K562 (cell line): ENCODE data around the gene NLRP6. TPM values are rescaled to one million over a fixed set of nuclear protein-coding genes. Genes with fewer than 3 reads are reported as not detected.

Experiments used
- ATAC-seq: fragments of 200-7000 bp; cut with Tn5 transposase; 3 replicates; pipeline ENCODE4 v1.9.1; 2020; ENCODE audit warnings: moderate library complexity
- BruUV-seq: library from RNA; stranded (reverse); fragments of 400-500 nt; replicated peaks from 2 replicates; lab custom pipeline; 2021; lab: Mats Ljungman, UMichigan
- CTCF ChIA-PET: fragments of 300-600 bp; formaldehyde crosslinking; extraction: SDS; loops from one replicate; lab custom pipeline; 2021; ENCODE audit warnings: low intra/inter-chr PET ratio; lab: Yijun Ruan, JAX
- POLR2A ChIA-PET: fragments of 300-600, 350-650 bp; sonication (Branson Sonifier 250); formaldehyde crosslinking; extraction: SDS; loops from one replicate; lab custom pipeline; 2021; ENCODE audit warnings: antibody characterized with exemption, inconsistent platforms; lab: Yijun Ruan, JAX
- DNase-seq, 4 experiments: peaks; one replicate each; pipeline versions ENCODE4 v3.0.0 to v3.0.0-alpha.2; 2011 to 2018; ENCODE audit warnings: low spot score in 3 of 4, mixed read lengths in 3 of 4; ENCODE audit errors: extremely low read depth in 1 of 4
- FAIRE-seq: peaks from 2 replicates; lab custom pipeline; 2011; peaks lifted over from hg19 to GRCh38; lab: Jason Lieb, UNC
- H2AFZ ChIP-seq: 2 replicates; pipeline ENCODE4 v1.6.0; 2011; ENCODE audit warnings: low read depth, low read length, control low read depth, inconsistent platforms
- H3K27ac ChIP-seq: fragments of 200-600 bp; 3 replicates; pipeline ENCODE4 v1.8.0; 2011; ENCODE audit warnings: low read depth, mild to moderate bottlenecking, control low read depth, inconsistent platforms, low read length, moderate library complexity, mixed read lengths; ENCODE audit errors: extremely low read depth
- H3K27me3 ChIP-seq, 2 experiments: fragments of 300-600 bp in 1 of 2; 2 replicates in 1 of 2; 3 replicates in 1 of 2; pipeline versions ENCODE4 v1.6.0 to v1.8.0; 2011; ENCODE audit warnings: inconsistent platforms in 2 of 2, low read length in 2 of 2, mild to moderate bottlenecking in 1 of 2, mixed read lengths in 1 of 2, moderate library complexity in 1 of 2; ENCODE audit not compliant: control insufficient read depth in 2 of 2, insufficient read depth in 2 of 2
- H3K36me3 ChIP-seq: fragments of 300-600 bp; 3 replicates; pipeline ENCODE4 v1.8.0; 2011; ENCODE audit warnings: mild to moderate bottlenecking, low read length, inconsistent platforms; ENCODE audit not compliant: control insufficient read depth, insufficient read depth
- H3K4me1 ChIP-seq, 2 experiments: fragments of 200-600 bp in 1 of 2; replicated peaks in 1 of 2; 2 replicates in 1 of 2; 3 replicates in 1 of 2; pipeline versions ENCODE4 v1.5.1 to v1.8.0; 2011; ENCODE audit warnings: inconsistent platforms in 2 of 2, low read length in 2 of 2, mild to moderate bottlenecking in 1 of 2, mixed read lengths in 1 of 2, moderate library complexity in 1 of 2; ENCODE audit not compliant: control insufficient read depth in 2 of 2, insufficient read depth in 2 of 2
- H3K4me2 ChIP-seq: 2 replicates; pipeline ENCODE4 v1.6.1; 2011; ENCODE audit warnings: low read length, control low read depth, inconsistent platforms, mixed read lengths; ENCODE audit not compliant: insufficient read depth
- H3K4me3 ChIP-seq: fragments of 200-600 bp; sonication (generic), shearing (Covaris generic); 2 replicates; pipeline ENCODE4 v1.5.1; 2016; ENCODE audit warnings: control low read depth, inconsistent platforms
- H3K79me2 ChIP-seq: fragments of 200-600 bp; 3 replicates; pipeline ENCODE4 v1.8.0; 2011; ENCODE audit warnings: low read length, inconsistent platforms; ENCODE audit not compliant: control insufficient read depth, insufficient read depth
- H3K9ac ChIP-seq, 2 experiments: 2 replicates each; pipeline versions ENCODE4 v1.6.0 to v1.6.1; 2011; ENCODE audit warnings: low read depth in 2 of 2, low read length in 2 of 2, control low read depth in 1 of 2, inconsistent platforms in 1 of 2, mild to moderate bottlenecking in 1 of 2, mixed read lengths in 1 of 2; ENCODE audit not compliant: insufficient read depth in 1 of 2
- H3K9me1 ChIP-seq: one replicate; pipeline ENCODE4 v1.6.0; 2011; ENCODE audit warnings: inconsistent platforms, mild to moderate bottlenecking, low read length, moderate library complexity; ENCODE audit not compliant: control insufficient read depth, insufficient read depth
- H3K9me3 ChIP-seq: replicated peaks from 2 replicates; pipeline ENCODE4 v1.5.1; 2011; ENCODE audit warnings: low read depth, low read length, inconsistent platforms; ENCODE audit not compliant: control insufficient read depth, insufficient read depth
- H4K20me1 ChIP-seq: replicated peaks from 2 replicates; pipeline ENCODE4 v1.6.1; 2011; ENCODE audit warnings: low read length, inconsistent platforms, mixed read lengths; ENCODE audit not compliant: control insufficient read depth, insufficient read depth
- ARID2 ChIP-seq: fragments of 450-650 bp; IDR thresholded peaks from 2 replicates; pipeline ENCODE4 v1.6.1; 2017; ENCODE audit warnings: antibody characterized with exemption, mild to moderate bottlenecking
- BCOR ChIP-seq: fragments of 450-650 bp; IDR thresholded peaks from 2 replicates; pipeline ENCODE4 v1.6.1; 2016
- MYBL2 ChIP-seq, 2 experiments: fragments of 450-650 bp in 1 of 2; sonication (generic) in 1 of 2; formaldehyde crosslinking in 1 of 2; IDR thresholded peaks; 2 replicates each; pipeline versions ENCODE4 v1.6.1 to v1.8.1; 2017 to 2022; ENCODE audit warnings: borderline replicate concordance in 1 of 2, inconsistent platforms in 1 of 2, low read depth in 1 of 2, mild to moderate bottlenecking in 1 of 2, missing genetic modification reagents in 1 of 2, moderate library complexity in 1 of 2
- NFATC3 ChIP-seq: fragments of 450-650 bp; IDR thresholded peaks from 2 replicates; pipeline ENCODE4 v1.6.1; 2017; ENCODE audit warnings: mild to moderate bottlenecking
- NFRKB ChIP-seq: fragments of 450-650 bp; IDR thresholded peaks from 2 replicates; pipeline ENCODE4 v1.6.1; 2016; ENCODE audit warnings: low read depth
- SMARCC2 ChIP-seq: fragments of 450-650 bp; IDR thresholded peaks from 2 replicates; pipeline ENCODE4 v1.6.1; 2017; ENCODE audit warnings: antibody characterized with exemption, moderate library complexity, mild to moderate bottlenecking, low read depth
- TOE1 ChIP-seq, 2 experiments: fragments of 450-650 bp in 1 of 2; sonication (generic) in 1 of 2; formaldehyde crosslinking in 1 of 2; IDR thresholded peaks; 2 replicates each; pipeline versions ENCODE4 v1.7.1 to v1.8.0; 2016 to 2022; ENCODE audit warnings: borderline replicate concordance in 2 of 2, mild to moderate bottlenecking in 2 of 2, antibody characterized with exemption in 1 of 2, inconsistent platforms in 1 of 2, low read depth in 1 of 2, missing genetic modification reagents in 1 of 2, moderate library complexity in 1 of 2
- ZNF174 ChIP-seq: fragments of 250-450 bp; sonication (Bioruptor Pico); IDR thresholded peaks from 2 replicates; pipeline ENCODE4 v1.4.0; 2020; ENCODE audit warnings: mild to moderate bottlenecking
- WGBS: fragments of 100-300 bp; shearing (Covaris generic); methylation state at CpG from one replicate; pipeline ENCODE4 v1.1.6; 2016; ENCODE audit warnings: low coverage, mixed read lengths; ENCODE audit not compliant: insufficient coverage; ENCODE audit errors: missing lambda C conversion rate; 5-methylcytosine and 5-hydroxymethylcytosine counted together
- in situ Hi-C: fragments of 300-500 bp; cut with MboI; formaldehyde crosslinking; loops from 4 replicates; pipeline ENCODE4 v1.15.0; 2018; ENCODE audit warnings: inconsistent platforms, mixed read lengths
- intact Hi-C: fragments of 100-400 bp; cut with micrococcal nuclease; formaldehyde crosslinking; loops from 2 replicates; pipeline ENCODE4 v1.14.2; 2022
- polyA plus RNA-seq, 8 experiments: library from polyadenylated mRNA; depleted of rRNA in 4 of 8; stranded (reverse) in 5 of 8; unstranded in 3 of 8; fragments of >200 nt; fragmentation: Nextera tagmentation in 2 of 8; fragmentation: Illumina TruSeq in 1 of 8; extraction: Ambion mirVana in 2 of 8; extraction: Trizol in 1 of 8; gene quantifications; 2 replicates each; pipeline versions ENCODE4 v1.2.1 to v1.2.3, GENCODE V29; 2011 to 2014; ENCODE audit warnings: inconsistent platforms in 1 of 8, missing spikeins in 1 of 8
- total RNA-seq, 7 experiments: library from RNA; depleted of rRNA in 6 of 7; stranded (reverse); fragments of >200 nt in 6 of 7; fragmentation: Illumina TruSeq in 2 of 7; extraction: Trizol in 2 of 7; gene quantifications; 2 replicates each; pipeline versions ENCODE4 v1.2.1 to v1.2.3, GENCODE V29; 2011 to 2021; ENCODE audit warnings: low replicate concordance in 1 of 7
- TF ChIP-seq, protein P1 (sequence below): fragments of 250-450 bp; sonication (Bioruptor Pico); IDR thresholded peaks from 2 replicates; pipeline ENCODE4 v1.5.0; 2022; ENCODE audit warnings: mild to moderate bottlenecking
- TF ChIP-seq, protein P2 (sequence below): conservative IDR thresholded peaks from 2 replicates; pipeline ENCODE4 v1.6.1; 2011; ENCODE audit warnings: low read depth, mild to moderate bottlenecking, low read length; ENCODE audit not compliant: control insufficient read depth

The NLRP6 gene
- total and polyA plus RNA-seq, 9 of the 15 experiments (the other 6 are each of a cell fraction or from before 2014, with no cell fraction given), result 0.03 to 0.18 (median 0.15) TPM; not detected in 5

DNA sequence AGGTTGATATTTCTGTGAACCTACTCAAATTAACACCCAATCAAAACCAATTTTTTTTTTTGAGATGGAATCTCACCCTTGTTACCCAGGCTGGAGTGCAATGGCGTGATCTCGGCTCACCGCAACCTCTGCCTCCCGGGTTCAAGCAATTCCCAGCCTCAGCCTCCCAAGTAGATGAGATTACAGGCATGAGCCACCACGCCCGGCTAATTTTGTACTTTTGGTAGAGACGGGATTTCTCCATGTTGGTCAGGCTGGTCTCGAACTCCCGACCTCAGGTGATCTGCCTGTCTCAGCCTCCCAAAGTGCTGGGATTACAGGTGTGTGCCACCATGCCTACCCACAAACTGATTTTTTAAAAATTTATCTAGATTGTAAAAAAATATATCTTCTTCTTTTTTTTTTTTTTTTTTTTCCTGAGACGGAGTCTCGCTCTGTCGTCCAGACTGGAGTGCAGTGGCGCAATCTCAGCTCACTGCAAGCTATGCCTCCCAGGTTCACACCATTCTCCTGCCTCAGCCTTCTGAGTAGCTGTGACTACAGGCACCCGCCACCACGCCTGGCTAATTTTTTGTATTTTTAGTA is 50.4 kb downstream of the NLRP6 start (continued):
- TF ChIP-seq ARID2, result peak; percentile 19; the same call in 1 of the 2 replicates

DNA sequence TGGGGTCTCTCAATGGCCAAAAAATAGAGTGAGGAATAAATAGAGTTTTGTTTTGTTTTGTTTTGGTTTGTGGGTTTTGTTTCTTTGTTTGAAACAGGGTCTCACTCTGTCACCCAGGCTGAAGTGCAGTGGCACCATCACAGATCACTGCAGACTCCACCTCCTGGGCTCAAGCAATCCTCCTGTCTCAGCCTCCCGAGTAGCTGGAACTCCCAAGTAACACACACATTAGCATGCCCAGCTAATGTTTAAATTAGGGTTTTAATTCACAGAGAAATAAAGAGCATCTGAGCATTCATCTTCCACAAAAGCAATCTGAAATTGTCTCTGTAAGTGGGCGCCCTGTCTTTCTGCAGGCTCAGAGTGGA is 51.7 kb downstream of the NLRP6 start:
- H3K9ac ChIP-seq, result peak overlapping the region; percentile 58 to 77
- H3K9me1 ChIP-seq, result no peaks in the 10 kb centered on the region
- peak overlapping the region; percentile 79 for H3K27ac ChIP-seq
- BruUV-seq, result TSS peak; percentile 88
- no peaks in the 10 kb centered on the region for H3K36me3 ChIP-seq
- H3K4me2 ChIP-seq, result peak overlapping the region; percentile 67
- no peak for ATAC-seq
- H3K4me1 ChIP-seq, result peaks cover 49 to 54% of the 10 kb centered on the region in 2 experiments
- ChIA-PET POLR2A (interaction anchor here (0.6 to 3.1 kb wide), 18 partner anchors 10 to 1063 kb away, joined by 3 to 21 read pairs (median 4); partner anchors contain the start of genes BET1L and RIC8A), CTCF (interaction anchor here (0.6 kb wide), 1 partner anchor 23 kb away, joined by 3 read pairs; no protein-coding TSS in a partner anchor)
- no peak for DNase-seq
- no peak overlapping the region for H2AFZ ChIP-seq
- in situ Hi-C loops (no loop called here), intact Hi-C loops (loop anchor here (1.0 kb wide), 1 partner anchor 21 kb away; no protein-coding TSS in a partner anchor)
- H3K9me3 ChIP-seq, result peaks cover 7% of the 10 kb centered on the region; the same call in 1 of the 2 replicates
- no peaks in the 10 kb centered on the region for H4K20me1 ChIP-seq
- 63% methylated on average over 2 of the region's 2 CpGs for WGBS
- H3K27me3 ChIP-seq, result no peaks in the 10 kb centered on the region
- TF ChIP-seq NFATC3 (0 out of 2 replicates have a peak, but pooled peaks have one; percentile 44), BCOR (peak; percentile 6; the same call in 1 of the 2 replicates), NFRKB (peak; percentile 34), SMARCC2 (peak; percentile 32; the same call in 1 of the 2 replicates), ZNF174 (peak; percentile 37; the same call in 1 of the 2 replicates), MYBL2 (IDR thresholded peaks at IDR 0.05; ENCODE audit: low read depth) (no peak), MYBL2 (CRISPR knock-in tag; IDR thresholded peaks at IDR 0.05; ENCODE audit: borderline replicate concordance) (no peak), TOE1 (IDR thresholded peaks at IDR 0.05; ENCODE audit: borderline replicate concordance) (0 out of 2 replicates have a peak, but pooled peaks have one; percentile 6), TOE1 (CRISPR knock-in tag; IDR thresholded peaks at IDR 0.05; ENCODE audit: borderline replicate concordance, low read depth) (no peak)
- TF ChIP-seq, protein P1, sequence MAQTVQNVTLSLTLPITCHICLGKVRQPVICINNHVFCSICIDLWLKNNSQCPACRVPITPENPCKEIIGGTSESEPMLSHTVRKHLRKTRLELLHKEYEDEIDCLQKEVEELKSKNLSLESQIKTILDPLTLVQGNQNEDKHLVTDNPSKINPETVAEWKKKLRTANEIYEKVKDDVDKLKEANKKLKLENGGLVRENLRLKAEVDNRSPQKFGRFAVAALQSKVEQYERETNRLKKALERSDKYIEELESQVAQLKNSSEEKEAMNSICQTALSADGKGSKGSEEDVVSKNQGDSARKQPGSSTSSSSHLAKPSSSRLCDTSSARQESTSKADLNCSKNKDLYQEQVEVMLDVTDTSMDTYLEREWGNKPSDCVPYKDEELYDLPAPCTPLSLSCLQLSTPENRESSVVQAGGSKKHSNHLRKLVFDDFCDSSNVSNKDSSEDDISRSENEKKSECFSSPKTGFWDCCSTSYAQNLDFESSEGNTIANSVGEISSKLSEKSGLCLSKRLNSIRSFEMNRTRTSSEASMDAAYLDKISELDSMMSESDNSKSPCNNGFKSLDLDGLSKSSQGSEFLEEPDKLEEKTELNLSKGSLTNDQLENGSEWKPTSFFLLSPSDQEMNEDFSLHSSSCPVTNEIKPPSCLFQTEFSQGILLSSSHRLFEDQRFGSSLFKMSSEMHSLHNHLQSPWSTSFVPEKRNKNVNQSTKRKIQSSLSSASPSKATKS (CRISPR knock-in tag), result peak; percentile 13; the same call in 1 of the 2 replicates
- TF ChIP-seq, protein P2, sequence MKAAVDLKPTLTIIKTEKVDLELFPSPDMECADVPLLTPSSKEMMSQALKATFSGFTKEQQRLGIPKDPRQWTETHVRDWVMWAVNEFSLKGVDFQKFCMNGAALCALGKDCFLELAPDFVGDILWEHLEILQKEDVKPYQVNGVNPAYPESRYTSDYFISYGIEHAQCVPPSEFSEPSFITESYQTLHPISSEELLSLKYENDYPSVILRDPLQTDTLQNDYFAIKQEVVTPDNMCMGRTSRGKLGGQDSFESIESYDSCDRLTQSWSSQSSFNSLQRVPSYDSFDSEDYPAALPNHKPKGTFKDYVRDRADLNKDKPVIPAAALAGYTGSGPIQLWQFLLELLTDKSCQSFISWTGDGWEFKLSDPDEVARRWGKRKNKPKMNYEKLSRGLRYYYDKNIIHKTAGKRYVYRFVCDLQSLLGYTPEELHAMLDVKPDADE, result no peak
- FAIRE-seq, result no peak
- peaks cover 29% of the 10 kb centered on the region for H3K79me2 ChIP-seq
- H3K4me3 ChIP-seq, result peak overlapping the region; percentile 15; the same call in 1 of the 2 replicates
